Testis (tissue), 3 donors: Measurements from ENCODE around the gene CLEC20A. TPM values are rescaled to one million over a fixed set of nuclear protein-coding genes. Genes with fewer than 3 reads are reported as not detected.

Experiments
- DNase-seq: peaks from one replicate; pipeline ENCODE4 v3.0.0-alpha.2; 2019
- H3K27ac ChIP-seq, 2 donors: fragments of 200-600 bp; sonication (generic); one replicate each; pipeline ENCODE4 v1.5.1; 2019
- H3K27me3 ChIP-seq: fragments of 200-600 bp; sonication (generic); one replicate; pipeline ENCODE4 v1.5.1; 2019
- H3K36me3 ChIP-seq: fragments of 200-600 bp; sonication (generic); one replicate; pipeline ENCODE4 v1.5.1; 2017; ENCODE audit warnings: low read depth; ENCODE audit errors: missing control alignments
- H3K4me1 ChIP-seq: fragments of 200-600 bp; sonication (generic); one replicate; pipeline ENCODE4 v1.5.1; 2019
- H3K4me3 ChIP-seq, 2 donors: fragments of 200-600 bp; sonication (generic); one replicate each; pipeline ENCODE4 v1.5.1; 2017 to 2019
- H3K9me3 ChIP-seq: fragments of 200-600 bp; sonication (generic); one replicate; pipeline ENCODE4 v1.5.1; 2017
- CTCF ChIP-seq, 3 experiments: fragments of 450-650 bp in 2 of 3; fragments of 200-600 bp in 1 of 3; sonication (generic) in 1 of 3; IDR thresholded peaks; one replicate each; pipeline ENCODE4 v1.5.1; 2016 to 2019; ENCODE audit warnings: antibody characterized with exemption in 3 of 3, mild to moderate bottlenecking in 2 of 3, moderate library complexity in 1 of 3
- POLR2A ChIP-seq: fragments of 450-650 bp; IDR thresholded peaks from one replicate; pipeline ENCODE4 v1.6.1; 2017; ENCODE audit warnings: antibody characterized with exemption, mild to moderate bottlenecking, moderate library complexity
- WGBS, 2 donors: methylation state at CpG; one replicate each; pipeline ENCODE4 v1.1.5; 2018; 5-methylcytosine and 5-hydroxymethylcytosine counted together
- intact Hi-C: fragments of 100-400 bp; cut with DNase I; formaldehyde crosslinking; loops from one replicate; pipeline ENCODE4 v1.15.1; 2023; ENCODE audit warnings: low total_unique reads
- polyA plus RNA-seq: library from polyadenylated mRNA; stranded (reverse); fragments of 350-450 nt; fragmentation: Illumina TruSeq; extraction: RNeasy Lipid Tissue Mini Kit (QIAGEN cat#74804); gene quantifications from one replicate; pipeline ENCODE4 v1.2.3, GENCODE V29; 2014; ENCODE audit warnings: low read depth, low replicate concordance; ENCODE audit not compliant: insufficient read depth
- total RNA-seq, 2 donors: library from RNA; depleted of rRNA; stranded (reverse); fragments of >200 nt; gene quantifications; one replicate each; pipeline ENCODE4 v1.2.3, GENCODE V29; 2016

Gene CLEC20A
- total and polyA plus RNA-seq, 3 donors from 2014 or later, result 1.1 to 7.5 (median 6.1) TPM

GRCh38 chr1:178450871-178451270 lies 45.9 kb downstream of the CLEC20A start:
- TF ChIP-seq POLR2A (no peak), CTCF (IDR thresholded peaks at IDR 0.05) (no peak)
- H3K4me3 ChIP-seq, result no peak overlapping the region
- WGBS, 2 donors, result 87 to 99% methylated on average over 6 of the region's 6 CpGs
- H3K9me3 ChIP-seq, result no peaks in the 10 kb centered on the region
- intact Hi-C loops, result no loop called here
- no peaks in the 10 kb centered on the region for H3K27me3 ChIP-seq
- no peaks in the 10 kb centered on the region for H3K4me1 ChIP-seq
- no peaks in the 10 kb centered on the region for H3K36me3 ChIP-seq
- H3K27ac ChIP-seq, result no peak overlapping the region
- DNase-seq, result no peak

- TF ChIP-seq POLR2A (no peak), CTCF (IDR thresholded peaks at IDR 0.05) (no peak)
- WGBS, 2 donors, result 96 to 100% methylated on average over 3 of the region's 3 CpGs
Observed at GRCh38 chr1:178442925-178443324, 53.8 kb downstream of the CLEC20A start.

GRCh38 chr1:178438432-178438831 lies 58.3 kb downstream of the CLEC20A start:
- WGBS, 2 donors, result 66 to 76% methylated on average over 2 of the region's 2 CpGs
- TF ChIP-seq POLR2A, result no peak
- no peak for TF ChIP-seq CTCF (IDR thresholded peaks at IDR 0.05)
- intact Hi-C loops, result no loop called here
- DNase-seq, result no peak
- Histone ChIP-seq H3K27me3 (no peaks in the 10 kb centered on the region), H3K4me3 (no peak overlapping the region), H3K9me3 (no peaks in the 10 kb centered on the region), H3K27ac (no peak overlapping the region), H3K36me3 (no peaks in the 10 kb centered on the region), H3K4me1 (no peaks in the 10 kb centered on the region)

More at GRCh38 chr1:178442925-178443324, 53.8 kb downstream of the CLEC20A start:
- no peak overlapping the region for H3K27ac ChIP-seq
- no peaks in the 10 kb centered on the region for H3K4me1 ChIP-seq
- H3K4me3 ChIP-seq, result no peak overlapping the region
- no peaks in the 10 kb centered on the region for H3K27me3 ChIP-seq
- intact Hi-C loops, result no loop called here
- no peaks in the 10 kb centered on the region for H3K9me3 ChIP-seq
- DNase-seq, result no peak
- no peaks in the 10 kb centered on the region for H3K36me3 ChIP-seq

DNA sequence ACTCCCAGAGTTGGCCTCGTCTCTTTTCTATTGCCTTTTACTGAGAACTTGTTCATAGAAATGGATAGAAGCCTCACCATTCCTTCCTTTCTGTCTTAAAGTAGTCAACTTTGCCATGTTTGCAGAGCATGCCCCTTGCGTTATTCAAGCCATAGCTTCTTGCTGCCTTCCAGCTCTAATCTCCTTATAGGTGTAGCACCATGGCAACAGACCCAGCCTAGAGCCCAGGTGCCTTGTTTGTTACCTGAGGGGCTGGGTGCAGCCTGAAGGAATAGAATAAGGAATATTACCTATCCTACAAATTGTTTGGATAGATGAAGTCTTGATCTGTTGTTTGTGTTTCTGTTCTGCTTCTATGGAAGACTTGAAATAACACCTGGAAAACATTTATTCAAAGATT lies 59.9 kb downstream of the CLEC20A start:
- Histone ChIP-seq H3K36me3 (no peaks in the 10 kb centered on the region), H3K4me3 (no peak overlapping the region), H3K27ac (no peak overlapping the region), H3K27me3 (no peaks in the 10 kb centered on the region), H3K9me3 (no peaks in the 10 kb centered on the region), H3K4me1 (no peaks in the 10 kb centered on the region)
- DNase-seq, result no peak
- intact Hi-C loops, result no loop called here
- TF ChIP-seq CTCF (IDR thresholded peaks at IDR 0.05) (no peak), POLR2A (no peak)
- 95 to 96% methylated on average over 2 of the region's 2 CpGs for WGBS, 2 donors

DNA sequence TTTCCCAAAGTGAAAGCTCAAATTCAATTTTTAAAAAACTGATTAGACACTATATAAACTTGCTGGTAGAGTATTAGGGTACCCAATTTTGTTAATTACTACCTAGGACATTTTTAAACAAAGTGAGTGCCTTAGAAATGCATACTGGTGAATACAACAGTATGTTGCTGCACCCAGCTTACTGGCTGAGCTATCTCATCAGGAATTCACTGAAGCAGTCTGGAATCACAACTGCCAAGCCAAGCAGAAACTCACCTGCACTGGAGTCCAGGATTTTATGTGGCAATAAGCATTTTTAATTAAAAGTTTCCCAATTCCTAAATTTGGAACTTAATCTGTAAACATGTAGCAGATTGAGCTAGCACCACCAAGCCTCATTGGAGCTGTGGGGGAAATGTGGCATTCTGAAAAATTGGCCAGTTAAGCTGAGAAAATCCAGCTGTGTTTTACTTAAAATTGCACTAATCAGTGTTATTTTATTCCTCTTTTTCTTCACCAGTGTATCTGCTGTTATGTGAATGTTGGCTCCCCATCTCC lies 61.8 kb downstream of the CLEC20A start:
- Histone ChIP-seq H3K27ac (no peak overlapping the region), H3K27me3 (no peaks in the 10 kb centered on the region), H3K4me3 (no peak overlapping the region), H3K4me1 (no peaks in the 10 kb centered on the region), H3K36me3 (no peaks in the 10 kb centered on the region), H3K9me3 (no peaks in the 10 kb centered on the region)
- no peak for TF ChIP-seq CTCF (IDR thresholded peaks at IDR 0.05)
- no peak for TF ChIP-seq POLR2A
- no peak for DNase-seq
- intact Hi-C loops, result no loop called here
